ENCODE results near the gene THRB. TPM values are rescaled to one million over a fixed set of nuclear protein-coding genes. Genes with fewer than 3 reads are reported as not detected.

Gene THRB
- total RNA-seq, 3 donors from 2014 or later: 29.8 to 40.2 (median 39.2) TPM

GRCh38 chr3:24332092-24332491 lies 162.6 kb downstream of the THRB start:
- no peaks in the 10 kb centered on the region for H3K27me3 ChIP-seq
- TF ChIP-seq POLR2AphosphoS5 (IDR thresholded peaks at IDR 0.05) (no peak), POLR2A (IDR thresholded peaks at IDR 0.05) (no peak), CTCF (IDR thresholded peaks at IDR 0.05) (no peak)
- H3K27ac ChIP-seq: no peak overlapping the region
- DNase-seq (ENCODE audit: low spot score in 2 of 2): no peak
- intact Hi-C loops (cut with DNase I; ENCODE audit: low total_unique reads): no loop called here
- H3K36me3 ChIP-seq: no peaks in the 10 kb centered on the region
- H3K4me3 ChIP-seq: no peak overlapping the region
- no peaks in the 10 kb centered on the region for H3K9me3 ChIP-seq
- no peaks in the 10 kb centered on the region for H3K4me1 ChIP-seq

GRCh38 chr3:24323272-24323671 lies 171.4 kb downstream of the THRB start:
- TF ChIP-seq POLR2A (IDR thresholded peaks at IDR 0.05): no peak
- no peak for TF ChIP-seq CTCF (IDR thresholded peaks at IDR 0.05)
- no peak for TF ChIP-seq POLR2AphosphoS5 (IDR thresholded peaks at IDR 0.05)
- Histone ChIP-seq H3K27ac (no peak overlapping the region), H3K4me3 (no peak overlapping the region), H3K9me3 (no peaks in the 10 kb centered on the region), H3K4me1 (no peaks in the 10 kb centered on the region), H3K27me3 (no peaks in the 10 kb centered on the region), H3K36me3 (no peaks in the 10 kb centered on the region)
- no peak for DNase-seq (ENCODE audit: low spot score in 2 of 2)
- intact Hi-C loops (cut with DNase I; ENCODE audit: low total_unique reads): no loop called here

GRCh38 chr3:24320601-24321000 lies 174.0 kb downstream of the THRB start:
- intact Hi-C loops (cut with DNase I; ENCODE audit: low total_unique reads): no loop called here
- Histone ChIP-seq H3K36me3 (no peaks in the 10 kb centered on the region), H3K27ac (no peak overlapping the region), H3K9me3 (no peaks in the 10 kb centered on the region), H3K4me1 (no peaks in the 10 kb centered on the region), H3K4me3 (no peak overlapping the region), H3K27me3 (no peaks in the 10 kb centered on the region)
- no peak for DNase-seq (ENCODE audit: low spot score in 2 of 2)
- TF ChIP-seq CTCF (IDR thresholded peaks at IDR 0.05) (no peak), POLR2A (IDR thresholded peaks at IDR 0.05) (no peak), POLR2AphosphoS5 (IDR thresholded peaks at IDR 0.05) (no peak)

GRCh38 chr3:24318677-24319287 lies 175.9 kb downstream of the THRB start:
- TF ChIP-seq POLR2AphosphoS5 (IDR thresholded peaks at IDR 0.05) (no peak), POLR2A (IDR thresholded peaks at IDR 0.05) (no peak), CTCF (IDR thresholded peaks at IDR 0.05) (no peak)
- Histone ChIP-seq H3K4me1 (no peaks in the 10 kb centered on the region), H3K36me3 (no peaks in the 10 kb centered on the region), H3K27me3 (no peaks in the 10 kb centered on the region), H3K9me3 (no peaks in the 10 kb centered on the region), H3K27ac (no peak overlapping the region), H3K4me3 (no peak overlapping the region)
- DNase-seq (ENCODE audit: low spot score in 2 of 2): no peak
- intact Hi-C loops (cut with DNase I; ENCODE audit: low total_unique reads): no loop called here

GRCh38 chr3:24316887-24317383 lies 177.7 kb downstream of the THRB start:
- no peak for DNase-seq (ENCODE audit: low spot score in 2 of 2)
- no peaks in the 10 kb centered on the region for H3K4me1 ChIP-seq
- no peaks in the 10 kb centered on the region for H3K27me3 ChIP-seq
- no peaks in the 10 kb centered on the region for H3K36me3 ChIP-seq
- intact Hi-C loops (cut with DNase I; ENCODE audit: low total_unique reads): no loop called here
- no peaks in the 10 kb centered on the region for H3K9me3 ChIP-seq
- TF ChIP-seq POLR2AphosphoS5 (IDR thresholded peaks at IDR 0.05) (no peak), POLR2A (IDR thresholded peaks at IDR 0.05) (no peak), CTCF (IDR thresholded peaks at IDR 0.05) (no peak)
- H3K4me3 ChIP-seq: no peak overlapping the region
- H3K27ac ChIP-seq: no peak overlapping the region
